Esophagus squamous epithelium (tissue), 4 donors: ENCODE results near the gene MEAK7.

Experiments used
- CTCF ChIP-seq, 6 experiments: fragments of 450-650 bp in 4 of 6; fragments of 200-600 bp in 2 of 6; sonication (generic) in 2 of 6; IDR thresholded peaks; one replicate each; pipeline ENCODE4 v1.5.1; 2016 to 2019; ENCODE audit warnings: antibody characterized with exemption in 6 of 6, mild to moderate bottlenecking in 4 of 6, moderate library complexity in 4 of 6
- POLR2A ChIP-seq, 4 donors: fragments of 450-650 bp; IDR thresholded peaks; one replicate each; pipeline ENCODE4 v1.6.1; 2017; ENCODE audit warnings: antibody characterized with exemption in 4 of 4, mild to moderate bottlenecking in 4 of 4, moderate library complexity in 3 of 4

- TF ChIP-seq POLR2A (IDR thresholded peaks at IDR 0.05) (no peak), CTCF (IDR thresholded peaks at IDR 0.05) (no peak)
Measured at GRCh38 chr16:84526794-84527531, 22.5 kb upstream of the MEAK7 start.
